Duodenal mucosa (tissue), 2 donors: Measurements from ENCODE around the gene MATCAP1.

Source experiments
- H3K27ac ChIP-seq: one replicate; pipeline ENCODE4 v1.7.0; 2013; ENCODE audit warnings: low read depth, low read length
- H3K27me3 ChIP-seq, 2 donors: one replicate each; pipeline ENCODE4 v1.7.0; 2013; ENCODE audit warnings: low read length in 2 of 2, control low read depth in 1 of 2; ENCODE audit not compliant: insufficient read depth in 2 of 2, control insufficient read depth in 1 of 2
- H3K36me3 ChIP-seq, 2 donors: one replicate each; pipeline ENCODE4 v1.7.0; 2013; ENCODE audit warnings: low read length in 2 of 2, control low read depth in 1 of 2; ENCODE audit not compliant: insufficient read depth in 2 of 2, control insufficient read depth in 1 of 2
- H3K4me1 ChIP-seq, 2 donors: one replicate each; pipeline ENCODE4 v1.7.0; 2013; ENCODE audit warnings: low read length in 2 of 2, control low read depth in 1 of 2; ENCODE audit not compliant: insufficient read depth in 2 of 2, control insufficient read depth in 1 of 2
- H3K4me3 ChIP-seq, 2 donors: one replicate each; pipeline ENCODE4 v1.7.0; 2013; ENCODE audit warnings: low read length in 2 of 2, low read depth in 1 of 2
- H3K9ac ChIP-seq, 2 donors: one replicate each; pipeline ENCODE4 v1.7.0; 2013; ENCODE audit warnings: low read length in 2 of 2, low read depth in 1 of 2
- H3K9me3 ChIP-seq, 2 donors: one replicate each; pipeline ENCODE4 v1.7.0; 2013; ENCODE audit warnings: low read length in 2 of 2, control low read depth in 1 of 2; ENCODE audit not compliant: control insufficient read depth in 1 of 2

MATCAP1 gene

GRCh38 chr16:67191411-67191994 lies 7.7 kb upstream of the MATCAP1 start:
- no peaks in the 10 kb centered on the region for H3K9me3 ChIP-seq
- no peak overlapping the region for H3K9ac ChIP-seq
- no peak overlapping the region for H3K27ac ChIP-seq
- H3K27me3 ChIP-seq, result no peaks in the 10 kb centered on the region
- H3K36me3 ChIP-seq, result peaks cover 31 to 34% of the 10 kb centered on the region in 2 donors
- peak overlapping the region; percentile 12 to 92 for H3K4me3 ChIP-seq
- H3K4me1 ChIP-seq, result peaks cover 16 to 32% of the 10 kb centered on the region in 2 donors

- Histone ChIP-seq H3K4me3 (no peak overlapping the region), H3K4me1 (peaks cover 21 to 33% of the 10 kb centered on the region in 2 donors), H3K27me3 (no peaks in the 10 kb centered on the region), H3K9me3 (no peaks in the 10 kb centered on the region), H3K9ac (no peak overlapping the region), H3K36me3 (peaks cover 23 to 26% of the 10 kb centered on the region in 2 donors), H3K27ac (no peak overlapping the region)
Observed at GRCh38 chr16:67190448-67191399, 7.0 kb upstream of the MATCAP1 start.

- H3K36me3 ChIP-seq, result peaks cover 17 to 19% of the 10 kb centered on the region in 2 donors
- no peaks in the 10 kb centered on the region for H3K9me3 ChIP-seq
- no peak within 1 kb of the TSS for H3K9ac ChIP-seq
- H3K27me3 ChIP-seq, result no peaks in the 10 kb centered on the region
- H3K4me3 ChIP-seq, result no peak within 1 kb of the TSS
- H3K27ac ChIP-seq, result no peak within 1 kb of the TSS
- peaks cover 27 to 40% of the 10 kb centered on the region in 2 donors for H3K4me1 ChIP-seq
Observed at GRCh38 chr16:67190041-67190440, 6.3 kb upstream of the MATCAP1 start, which contains the start of gene EXOC3L1. Gene EXOC3L1 (minus strand): TSS chr16:67190136. CDS start chr16:67189676, 460 bp downstream.

- no peak overlapping the region for H3K9ac ChIP-seq
- peaks cover 5 to 7% of the 10 kb centered on the region in 2 donors for H3K36me3 ChIP-seq
- no peaks in the 10 kb centered on the region for H3K27me3 ChIP-seq
- no peaks in the 10 kb centered on the region for H3K9me3 ChIP-seq
- H3K4me3 ChIP-seq, result no peak overlapping the region
- no peak overlapping the region for H3K27ac ChIP-seq
- H3K4me1 ChIP-seq, result peaks cover 30 to 39% of the 10 kb centered on the region in 2 donors
Observed at GRCh38 chr16:67188798-67189197, 5.0 kb upstream of the MATCAP1 start.

- Histone ChIP-seq H3K4me1 (peaks cover 27 to 34% of the 10 kb centered on the region in 2 donors), H3K4me3 (no peak overlapping the region), H3K27me3 (no peaks in the 10 kb centered on the region), H3K9me3 (no peaks in the 10 kb centered on the region), H3K9ac (no peak overlapping the region), H3K36me3 (peaks cover 2% of the 10 kb centered on the region in 2 donors), H3K27ac (no peak overlapping the region)
Observed at GRCh38 chr16:67188323-67188722, 4.6 kb upstream of the MATCAP1 start.

- no peak overlapping the region for H3K9ac ChIP-seq
- no peaks in the 10 kb centered on the region for H3K27me3 ChIP-seq
- H3K9me3 ChIP-seq, result no peaks in the 10 kb centered on the region
- peaks cover 27 to 31% of the 10 kb centered on the region in 2 donors for H3K4me1 ChIP-seq
- H3K36me3 ChIP-seq, result no peaks in the 10 kb centered on the region
- no peak overlapping the region for H3K27ac ChIP-seq
- no peak overlapping the region for H3K4me3 ChIP-seq
Observed at GRCh38 chr16:67187175-67187890, 3.6 kb upstream of the MATCAP1 start.

GRCh38 chr16:67186550-67186950 lies 2.8 kb upstream of the MATCAP1 start:
- no peaks in the 10 kb centered on the region for H3K27me3 ChIP-seq
- no peaks in the 10 kb centered on the region for H3K36me3 ChIP-seq
- H3K9ac ChIP-seq, result no peak overlapping the region
- H3K4me1 ChIP-seq, result peaks cover 27 to 29% of the 10 kb centered on the region in 2 donors
- H3K9me3 ChIP-seq, result no peaks in the 10 kb centered on the region
- no peak overlapping the region for H3K27ac ChIP-seq
- no peak overlapping the region for H3K4me3 ChIP-seq

GRCh38 chr16:67185651-67186134 lies 1.9 kb upstream of the MATCAP1 start:
- H3K4me3 ChIP-seq, result peak overlapping the region; percentile 71 to 82

GRCh38 chr16:67184995-67185650 lies 1.4 kb upstream of the MATCAP1 start:
- Histone ChIP-seq H3K9ac (no peak overlapping the region), H3K27ac (no peak overlapping the region), H3K4me3 (peak overlapping the region; percentile 71 to 82)

More at GRCh38 chr16:67185651-67186134, 1.9 kb upstream of the MATCAP1 start:
- Histone ChIP-seq H3K27me3 (no peaks in the 10 kb centered on the region), H3K9ac (no peak overlapping the region), H3K27ac (no peak overlapping the region), H3K9me3 (no peaks in the 10 kb centered on the region), H3K36me3 (no peaks in the 10 kb centered on the region), H3K4me1 (peaks cover 26 to 32% of the 10 kb centered on the region in 2 donors)

More at GRCh38 chr16:67184995-67185650, 1.4 kb upstream of the MATCAP1 start:
- H3K4me1 ChIP-seq, result peaks cover 26 to 32% of the 10 kb centered on the region in 2 donors
- H3K9me3 ChIP-seq, result no peaks in the 10 kb centered on the region
- no peaks in the 10 kb centered on the region for H3K36me3 ChIP-seq
- no peaks in the 10 kb centered on the region for H3K27me3 ChIP-seq
